ENCODE data around the gene PDHX. TPM values are rescaled to one million over a fixed set of nuclear protein-coding genes. Genes with fewer than 3 reads are reported as not detected.
A peak's percentile ranks its signal among the peaks of the same experiment; 100 is the strongest.
"Not testable (repeated sequence)": the region's sequence is repeated elsewhere in the genome, so short reads cannot be mapped to it uniquely, and the experiment has no call there.

PDHX gene
- total and polyA plus RNA-seq, 2 donors: 21.3 to 24.6 TPM

DNA sequence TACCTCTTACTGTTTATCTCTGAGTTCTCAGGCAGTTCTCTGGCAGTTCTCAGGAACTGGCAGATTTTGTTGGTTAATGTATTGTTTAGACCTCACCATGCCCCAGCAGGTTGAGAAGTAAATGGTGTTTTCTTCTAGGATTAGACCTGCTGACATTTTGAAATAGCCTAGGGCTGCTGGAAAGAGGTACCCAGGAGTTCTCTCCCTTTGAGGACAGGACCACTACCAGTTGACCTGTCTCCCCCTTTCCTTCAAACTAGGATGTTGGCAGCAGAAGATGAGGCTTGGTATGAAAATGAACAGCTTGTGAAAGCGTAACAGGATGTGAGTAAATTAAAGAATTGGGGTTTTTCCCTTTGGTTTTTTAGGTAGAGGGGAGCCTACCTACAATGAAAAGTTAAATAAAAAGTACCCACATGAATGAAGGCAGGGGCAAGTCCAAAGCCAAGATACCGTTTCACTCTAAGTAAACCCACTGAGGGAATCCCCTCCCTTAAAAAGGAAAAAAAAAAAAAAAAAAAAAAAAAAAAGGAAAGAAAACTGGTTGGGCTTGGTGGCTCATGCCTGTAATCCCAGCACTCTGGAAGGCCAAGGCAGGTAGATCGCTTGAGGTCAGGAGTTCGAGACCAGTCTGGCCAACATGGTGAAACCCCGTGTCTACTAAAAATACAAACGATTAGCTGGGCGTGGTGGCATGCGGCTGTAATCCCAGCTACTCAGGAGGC is 96.2 kb downstream of the PDHX start:
- DNase-seq (ENCODE audit: low read depth in 6 of 9, low spot score in 9 of 9): peak in 1 of 9 donors; percentile 51

GRCh38 chr11:35013514-35014233 is 97.3 kb downstream of the PDHX start:
- H3K4me3 ChIP-seq (ENCODE audit: low read length in 2 of 2): no peak overlapping the region
- peaks cover 5 to 7% of the 10 kb centered on the region in 2 donors for H3K4me1 ChIP-seq (ENCODE audit: control insufficient read depth in 2 of 2, insufficient read depth in 2 of 2, low read length in 2 of 2)
- no peaks in the 10 kb centered on the region for H3K9me3 ChIP-seq (ENCODE audit: control insufficient read depth in 2 of 2, insufficient read depth in 1 of 2, low read length in 1 of 2)
- WGBS: 89% methylated on average over 3 of the region's 3 CpGs
- H3K36me3 ChIP-seq (ENCODE audit: control insufficient read depth in 2 of 2, insufficient read depth in 2 of 2, low read length in 1 of 2): no peaks in the 10 kb centered on the region
- no peak overlapping the region for H3K27ac ChIP-seq (ENCODE audit: low read depth in 1 of 2, low read length in 1 of 2)
- no peaks in the 10 kb centered on the region for H3K27me3 ChIP-seq (ENCODE audit: control insufficient read depth in 2 of 2, insufficient read depth in 1 of 2, low read length in 1 of 2)
- DNase-seq (ENCODE audit: low read depth in 6 of 9, low spot score in 9 of 9): peak in 1 of 9 donors; percentile 36

More for the DNA sequence above, 96.2 kb downstream of the PDHX start:
- WGBS: 93% methylated on average over 8 of the region's 8 CpGs
- H3K27me3 ChIP-seq (ENCODE audit: control insufficient read depth in 2 of 2, insufficient read depth in 1 of 2, low read length in 1 of 2): no peaks in the 10 kb centered on the region
- H3K4me3 ChIP-seq (ENCODE audit: low read length in 2 of 2): no peak overlapping the region
- H3K9me3 ChIP-seq (ENCODE audit: control insufficient read depth in 2 of 2, insufficient read depth in 1 of 2, low read length in 1 of 2): no peaks in the 10 kb centered on the region
- H3K4me1 ChIP-seq (ENCODE audit: control insufficient read depth in 2 of 2, insufficient read depth in 2 of 2, low read length in 2 of 2): peaks cover 5 to 7% of the 10 kb centered on the region in 2 donors
- peak overlapping the region; percentile 14 to 22 for H3K27ac ChIP-seq (ENCODE audit: low read depth in 1 of 2, low read length in 1 of 2)
- H3K36me3 ChIP-seq (ENCODE audit: control insufficient read depth in 2 of 2, insufficient read depth in 2 of 2, low read length in 1 of 2): no peaks in the 10 kb centered on the region

DNA sequence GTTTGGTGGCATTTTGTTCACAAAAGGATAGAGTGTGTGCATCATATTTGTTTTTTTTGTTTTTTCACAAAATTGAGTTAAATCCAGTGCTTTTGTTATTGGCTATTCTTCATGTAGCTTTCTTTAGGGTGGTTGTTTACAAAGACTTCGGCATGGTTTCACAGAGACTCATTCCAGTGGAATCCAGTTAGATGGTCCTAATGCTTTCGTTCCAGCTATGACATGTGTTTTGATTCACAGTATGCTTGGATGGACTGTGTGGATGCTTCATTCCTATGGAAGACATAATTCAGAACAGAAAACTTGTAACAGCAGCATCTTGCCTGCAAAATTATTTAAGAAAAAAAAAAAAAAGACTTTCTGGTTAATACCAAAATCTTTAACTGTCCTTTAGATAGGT is 97.9 kb downstream of the PDHX start:
- H3K9me3 ChIP-seq (ENCODE audit: control insufficient read depth in 2 of 2, insufficient read depth in 1 of 2, low read length in 1 of 2): no peaks in the 10 kb centered on the region
- 98% methylated on average over 2 of the region's 2 CpGs for WGBS

DNA sequence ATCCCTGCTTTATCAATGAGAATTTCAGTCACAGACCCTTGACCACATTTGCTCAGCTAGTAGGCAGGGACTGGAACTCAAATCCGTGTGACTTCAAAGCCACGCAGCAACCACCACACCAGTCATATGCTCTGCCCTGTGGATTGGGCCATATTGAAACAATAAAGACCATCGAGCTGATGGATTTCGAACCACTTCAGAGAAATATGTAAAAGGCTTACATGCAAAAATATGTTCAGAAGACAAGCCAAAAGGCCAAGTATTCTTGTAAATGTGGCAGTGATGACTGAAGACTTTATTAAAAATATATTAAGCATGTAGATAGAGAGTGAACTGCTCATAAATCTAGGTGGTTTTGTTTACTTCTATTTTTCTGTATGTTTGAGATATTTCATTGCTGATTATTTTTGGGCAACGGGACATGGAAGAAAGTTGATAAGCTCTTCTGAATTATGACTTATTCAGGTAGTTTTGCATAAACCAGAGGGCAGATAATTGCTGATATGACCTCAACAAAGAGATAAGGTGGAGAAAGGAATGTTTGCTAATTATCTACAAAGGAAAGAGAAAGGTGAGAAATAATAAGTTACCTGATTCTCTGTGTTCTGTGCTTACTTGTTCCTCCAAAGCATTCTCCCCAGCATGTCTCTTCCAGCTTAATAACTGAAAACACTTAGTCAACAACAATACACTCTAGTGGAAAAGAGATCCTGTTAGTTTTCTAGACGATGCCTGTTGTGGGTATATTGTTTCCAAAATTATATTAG is 99.4 kb downstream of the PDHX start:
- WGBS: 97% methylated on average over 6 of the region's 6 CpGs
- no peak overlapping the region for H3K27ac ChIP-seq (ENCODE audit: low read depth in 1 of 2, low read length in 1 of 2)
- H3K27me3 ChIP-seq (ENCODE audit: control insufficient read depth in 2 of 2, insufficient read depth in 1 of 2, low read length in 1 of 2): no peaks in the 10 kb centered on the region
- no peak overlapping the region for H3K4me3 ChIP-seq (ENCODE audit: low read length in 2 of 2)
- peaks cover 5 to 7% of the 10 kb centered on the region in 2 donors for H3K4me1 ChIP-seq (ENCODE audit: control insufficient read depth in 2 of 2, insufficient read depth in 2 of 2, low read length in 2 of 2)
- H3K36me3 ChIP-seq (ENCODE audit: control insufficient read depth in 2 of 2, insufficient read depth in 2 of 2, low read length in 1 of 2): no peaks in the 10 kb centered on the region
- H3K9me3 ChIP-seq (ENCODE audit: control insufficient read depth in 2 of 2, insufficient read depth in 1 of 2, low read length in 1 of 2): no peaks in the 10 kb centered on the region
- no peak for DNase-seq (ENCODE audit: low read depth in 6 of 9, low spot score in 9 of 9)

More for the DNA sequence above, 97.9 kb downstream of the PDHX start:
- Histone ChIP-seq H3K27me3 (ENCODE audit: control insufficient read depth in 2 of 2, insufficient read depth in 1 of 2, low read length in 1 of 2) (no peaks in the 10 kb centered on the region), H3K4me1 (ENCODE audit: control insufficient read depth in 2 of 2, insufficient read depth in 2 of 2, low read length in 2 of 2) (peaks cover 5 to 7% of the 10 kb centered on the region in 2 donors), H3K36me3 (ENCODE audit: control insufficient read depth in 2 of 2, insufficient read depth in 2 of 2, low read length in 1 of 2) (no peaks in the 10 kb centered on the region), H3K4me3 (ENCODE audit: low read length in 2 of 2) (no peak overlapping the region), H3K27ac (ENCODE audit: low read depth in 1 of 2, low read length in 1 of 2) (no peak overlapping the region)
- DNase-seq (ENCODE audit: low read depth in 6 of 9, low spot score in 9 of 9): no peak

- H3K9me3 ChIP-seq (ENCODE audit: control insufficient read depth in 2 of 2, insufficient read depth in 1 of 2, low read length in 1 of 2): no peaks in the 10 kb centered on the region
- H3K4me1 ChIP-seq (ENCODE audit: control insufficient read depth in 2 of 2, insufficient read depth in 2 of 2, low read length in 2 of 2): peaks cover 5 to 7% of the 10 kb centered on the region in 2 donors
- no peaks in the 10 kb centered on the region for H3K27me3 ChIP-seq (ENCODE audit: control insufficient read depth in 2 of 2, insufficient read depth in 1 of 2, low read length in 1 of 2)
- no peak for DNase-seq (ENCODE audit: low read depth in 6 of 9, low spot score in 9 of 9)
- H3K36me3 ChIP-seq (ENCODE audit: control insufficient read depth in 2 of 2, insufficient read depth in 2 of 2, low read length in 1 of 2): no peaks in the 10 kb centered on the region
- H3K4me3 ChIP-seq (ENCODE audit: low read length in 2 of 2): no peak overlapping the region
- WGBS: 98% methylated on average over 4 of the region's 4 CpGs
- no peak overlapping the region for H3K27ac ChIP-seq (ENCODE audit: low read depth in 1 of 2, low read length in 1 of 2)
Measured at GRCh38 chr11:35016916-35017315, 100.5 kb downstream of the PDHX start.

DNA sequence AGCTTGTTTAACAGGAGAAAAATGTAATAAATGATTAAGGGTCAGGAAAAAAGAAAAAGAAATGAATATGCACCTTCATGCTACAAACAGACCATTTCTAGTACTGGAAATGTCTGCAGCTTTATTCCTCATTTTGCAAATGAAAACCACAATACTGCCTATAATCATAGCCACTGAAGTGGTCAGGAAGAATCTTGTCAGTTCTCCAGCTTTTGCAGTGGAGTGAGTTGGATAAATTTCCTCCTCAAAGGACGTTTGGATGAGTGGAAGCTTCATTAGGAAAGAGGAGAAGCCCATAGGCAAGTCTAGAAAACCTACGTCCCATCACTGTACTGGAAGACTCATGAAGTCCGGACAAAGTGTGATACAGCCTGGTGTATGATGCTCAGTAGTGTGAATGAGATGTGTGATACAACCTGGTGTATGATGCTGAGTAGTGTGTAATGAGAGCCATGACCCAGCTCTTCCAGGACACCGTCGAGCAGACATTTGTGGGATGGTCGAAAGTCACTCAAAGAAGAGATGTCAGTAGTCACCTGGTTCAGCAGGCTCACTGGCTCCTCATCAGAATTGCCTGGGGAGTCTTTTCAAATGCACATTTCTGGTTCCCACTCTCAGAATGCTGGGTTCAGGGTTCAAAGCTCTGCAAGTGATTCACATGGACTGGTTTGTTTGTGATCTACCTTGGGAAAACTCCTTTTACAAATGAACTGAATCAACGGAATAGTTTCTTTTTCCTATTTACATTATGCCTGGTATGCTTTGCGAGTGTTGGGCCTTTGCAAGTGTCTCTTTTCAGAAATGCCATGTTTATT is 101.3 kb downstream of the PDHX start:
- no peak overlapping the region for H3K27ac ChIP-seq (ENCODE audit: low read depth in 1 of 2, low read length in 1 of 2)
- whole genome bisulfite sequencing: 86% methylated on average over 8 of the region's 8 CpGs
- H3K4me3 ChIP-seq (ENCODE audit: low read length in 2 of 2): no peak overlapping the region
- no peaks in the 10 kb centered on the region for H3K9me3 ChIP-seq (ENCODE audit: control insufficient read depth in 2 of 2, insufficient read depth in 1 of 2, low read length in 1 of 2)
- no peak for DNase-seq (ENCODE audit: low read depth in 6 of 9, low spot score in 9 of 9)
- no peaks in the 10 kb centered on the region for H3K36me3 ChIP-seq (ENCODE audit: control insufficient read depth in 2 of 2, insufficient read depth in 2 of 2, low read length in 1 of 2)
- no peaks in the 10 kb centered on the region for H3K4me1 ChIP-seq (ENCODE audit: control insufficient read depth in 2 of 2, insufficient read depth in 2 of 2, low read length in 2 of 2)
- H3K27me3 ChIP-seq (ENCODE audit: control insufficient read depth in 2 of 2, insufficient read depth in 1 of 2, low read length in 1 of 2): no peaks in the 10 kb centered on the region

- no peak for DNase-seq (ENCODE audit: low read depth in 6 of 9, low spot score in 9 of 9)
- 97% methylated on average over 8 of the region's 8 CpGs for WGBS
- no peak overlapping the region for H3K4me3 ChIP-seq (ENCODE audit: low read length in 2 of 2)
- H3K27me3 ChIP-seq (ENCODE audit: control insufficient read depth in 2 of 2, insufficient read depth in 1 of 2, low read length in 1 of 2): no peaks in the 10 kb centered on the region
- no peaks in the 10 kb centered on the region for H3K4me1 ChIP-seq (ENCODE audit: control insufficient read depth in 2 of 2, insufficient read depth in 2 of 2, low read length in 2 of 2)
- no peaks in the 10 kb centered on the region for H3K36me3 ChIP-seq (ENCODE audit: control insufficient read depth in 2 of 2, insufficient read depth in 2 of 2, low read length in 1 of 2)
- no peak overlapping the region for H3K27ac ChIP-seq (ENCODE audit: low read depth in 1 of 2, low read length in 1 of 2)
- H3K9me3 ChIP-seq (ENCODE audit: control insufficient read depth in 2 of 2, insufficient read depth in 1 of 2, low read length in 1 of 2): no peaks in the 10 kb centered on the region
Measured at GRCh38 chr11:35021589-35021988, 105.2 kb downstream of the PDHX start.

DNA sequence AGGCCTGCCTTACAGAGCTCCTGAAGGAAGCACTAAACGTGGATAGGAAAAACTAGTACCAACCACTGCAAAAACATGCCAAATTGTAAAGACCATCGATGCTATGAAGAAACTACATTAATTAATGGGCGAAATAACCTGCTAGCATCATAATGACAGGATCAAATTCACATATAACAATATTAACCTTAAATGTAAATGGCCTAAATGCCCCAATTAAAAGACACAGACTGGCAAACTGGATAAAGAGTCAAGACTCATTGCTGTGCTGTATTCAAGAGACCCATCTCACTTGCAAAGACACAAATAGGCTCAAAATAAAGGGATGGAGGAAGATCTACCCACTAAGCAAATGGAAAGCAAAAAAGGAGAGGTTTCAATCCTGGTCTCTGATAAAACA is 107.5 kb downstream of the PDHX start:
- H3K27me3 ChIP-seq (ENCODE audit: control insufficient read depth in 2 of 2, insufficient read depth in 1 of 2, low read length in 1 of 2); H3K4me3 ChIP-seq (ENCODE audit: low read length in 2 of 2); H3K27ac ChIP-seq (ENCODE audit: low read depth in 1 of 2, low read length in 1 of 2); H3K36me3 ChIP-seq (ENCODE audit: control insufficient read depth in 2 of 2, insufficient read depth in 2 of 2, low read length in 1 of 2); DNase-seq (ENCODE audit: low read depth in 6 of 9, low spot score in 9 of 9); H3K4me1 ChIP-seq (ENCODE audit: control insufficient read depth in 2 of 2, insufficient read depth in 2 of 2, low read length in 2 of 2); H3K9me3 ChIP-seq (ENCODE audit: control insufficient read depth in 2 of 2, insufficient read depth in 1 of 2, low read length in 1 of 2): not testable (repeated sequence)
- WGBS: 96% methylated on average over 3 of the region's 3 CpGs
